GM19351 (cell line): ENCODE results near the gene GHR.
"Not testable (repeated sequence)": the region's sequence is repeated elsewhere in the genome, so short reads cannot be mapped to it uniquely, and the experiment has no call there.

Experiments used
- ATAC-seq: cut with Tn5 transposase; IDR thresholded peaks from one replicate; pipeline ENCODE4 v1.9.1; 2021; ENCODE audit warnings: mild to moderate bottlenecking, moderate library complexity; ENCODE audit not compliant: unreplicated experiment

GHR gene

DNA sequence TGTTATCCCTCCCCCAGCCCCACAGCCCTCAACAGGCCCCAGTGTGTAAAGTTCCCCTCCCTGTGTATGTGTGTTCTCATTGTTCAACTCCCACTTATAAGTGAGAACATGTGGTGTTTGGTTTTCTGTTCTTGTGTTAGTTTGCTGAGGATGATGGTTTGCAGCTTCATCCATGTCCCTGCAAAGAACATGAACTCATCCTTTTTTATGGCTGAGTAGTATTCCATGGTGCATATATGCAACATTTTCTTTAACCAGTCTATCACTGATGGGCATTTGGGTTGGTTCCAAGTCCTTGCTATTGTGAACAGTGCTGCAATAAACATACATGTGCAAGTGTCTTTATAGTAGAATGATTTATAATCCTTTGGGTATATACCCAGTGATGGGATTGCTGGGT, 261.8 kb downstream of the GHR start:
- not testable (repeated sequence) for ATAC-seq

DNA sequence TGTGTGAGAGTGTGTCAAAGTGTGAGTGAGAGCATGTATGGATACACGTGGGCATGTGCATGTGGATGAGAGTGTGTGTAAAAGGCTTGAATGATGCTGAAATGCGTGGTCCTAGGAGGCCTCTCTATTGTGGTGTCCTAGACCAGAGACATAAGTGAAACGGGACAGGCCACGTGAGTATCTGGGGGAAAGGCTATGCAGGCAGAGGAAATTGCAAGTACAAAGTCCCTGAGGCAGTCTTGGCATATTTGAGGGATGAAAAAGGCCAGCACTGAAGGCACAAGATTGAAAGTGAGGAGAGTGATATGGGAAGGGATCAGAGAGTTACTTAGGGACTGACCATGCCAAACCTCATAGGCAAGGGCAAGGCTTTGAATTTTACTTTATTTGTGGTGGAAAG, 266.2 kb downstream of the GHR start:
- ATAC-seq, result no peak

DNA sequence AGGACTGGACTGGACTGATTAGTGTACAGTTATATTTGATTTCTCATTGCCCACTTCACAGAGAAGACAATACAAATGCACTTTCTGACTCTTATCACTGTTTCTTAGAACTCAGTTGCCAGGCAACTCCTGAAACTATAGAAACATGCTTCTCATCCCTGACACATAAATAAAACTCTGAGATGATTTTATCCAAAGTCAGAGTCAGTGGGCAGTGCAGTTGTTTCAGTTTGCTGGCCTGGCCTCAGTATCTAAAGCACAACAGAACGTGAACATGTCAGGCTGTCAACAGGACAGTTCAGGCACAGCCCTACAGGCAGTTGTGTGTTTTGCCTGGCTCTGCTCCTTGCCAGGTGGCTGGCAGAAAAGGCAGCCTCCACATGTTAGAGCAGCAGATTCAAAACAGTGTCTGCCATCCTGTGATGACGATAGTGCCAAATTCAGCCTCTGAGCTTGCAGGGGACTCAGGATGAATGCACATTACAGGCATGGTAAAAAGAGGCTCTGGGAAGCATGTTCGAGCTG, 268.2 kb downstream of the GHR start:
- ATAC-seq, result no peak

DNA sequence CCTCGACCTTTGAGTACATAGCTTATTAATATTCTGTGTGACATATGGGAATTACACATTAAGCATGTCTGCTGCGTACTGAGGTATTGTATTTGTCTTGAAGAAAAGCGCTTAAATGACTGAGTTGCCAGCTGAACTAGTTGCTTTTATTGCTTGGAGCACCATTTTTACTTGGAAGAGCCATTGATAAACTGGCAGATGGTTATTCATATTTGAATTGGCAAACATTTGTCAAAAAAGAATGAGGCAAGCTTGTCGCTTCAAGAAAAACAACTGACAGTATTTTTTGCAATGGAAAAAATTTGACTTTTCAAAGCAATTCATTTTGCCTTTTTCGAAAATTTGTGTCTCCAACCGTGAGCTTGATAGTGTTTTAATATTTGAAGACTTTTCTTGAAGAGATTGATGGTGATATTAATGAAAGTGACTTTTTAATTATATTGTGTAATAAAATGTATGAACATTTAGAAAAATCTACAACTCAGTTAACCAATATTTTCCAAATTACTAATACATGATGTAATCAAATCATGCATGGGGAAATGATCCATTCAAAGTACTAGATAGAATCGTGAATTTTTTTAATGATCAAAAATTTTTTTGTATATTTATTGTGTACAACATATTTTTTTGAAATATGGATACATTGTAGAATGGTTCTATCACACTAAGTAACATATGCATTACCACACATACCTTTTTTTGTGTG, 278.3 kb downstream of the GHR start:
- no peak for ATAC-seq

DNA sequence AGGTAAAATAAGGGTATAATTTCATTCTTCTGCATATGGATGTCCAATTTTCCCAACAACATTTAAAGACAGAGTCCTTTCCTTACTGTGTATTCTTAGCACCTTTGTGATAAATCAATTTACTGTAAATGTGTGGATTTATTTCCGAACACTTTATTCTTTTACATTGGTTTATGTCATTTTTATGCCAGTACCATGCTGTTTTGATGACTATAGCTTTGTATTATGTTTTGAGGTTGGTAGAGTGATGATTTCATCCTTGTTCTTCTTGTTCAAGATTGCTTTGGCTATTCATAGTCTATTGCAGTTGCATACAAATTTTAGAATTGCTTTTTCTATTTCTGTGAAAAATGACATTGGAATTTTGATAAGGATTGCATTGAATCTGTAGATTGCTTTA, 280.0 kb downstream of the GHR start:
- ATAC-seq, result no peak

DNA sequence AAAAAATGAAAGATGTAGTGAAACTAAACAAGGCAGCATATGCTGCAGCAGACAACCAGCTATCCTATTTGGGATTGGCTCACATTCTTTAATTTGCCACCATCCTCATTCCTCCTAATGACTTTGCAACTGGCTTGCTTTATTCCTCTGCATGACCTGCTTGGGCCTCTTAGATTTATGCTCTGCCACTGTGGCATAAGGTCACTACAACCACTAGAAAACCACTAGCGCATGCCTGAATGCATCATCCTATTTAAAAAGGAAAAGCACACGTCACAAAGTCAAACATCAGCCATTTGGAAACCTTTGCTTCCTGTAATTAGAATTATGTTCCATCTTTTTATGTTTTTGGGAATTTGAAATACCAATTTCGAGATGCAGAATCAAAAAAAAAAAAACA, 292.5 kb downstream of the GHR start:
- no peak for ATAC-seq

DNA sequence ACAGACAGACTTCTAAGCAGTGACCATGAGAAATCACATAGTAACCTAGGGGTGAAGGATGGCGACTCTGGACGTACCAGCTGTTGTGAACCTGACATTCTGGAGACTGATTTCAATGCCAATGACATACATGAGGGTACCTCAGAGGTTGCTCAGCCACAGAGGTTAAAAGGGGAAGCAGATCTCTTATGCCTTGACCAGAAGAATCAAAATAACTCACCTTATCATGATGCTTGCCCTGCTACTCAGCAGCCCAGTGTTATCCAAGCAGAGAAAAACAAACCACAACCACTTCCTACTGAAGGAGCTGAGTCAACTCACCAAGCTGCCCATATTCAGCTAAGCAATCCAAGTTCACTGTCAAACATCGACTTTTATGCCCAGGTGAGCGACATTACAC, 295.4 kb downstream of the GHR start:
- peak; percentile 84 for ATAC-seq

DNA sequence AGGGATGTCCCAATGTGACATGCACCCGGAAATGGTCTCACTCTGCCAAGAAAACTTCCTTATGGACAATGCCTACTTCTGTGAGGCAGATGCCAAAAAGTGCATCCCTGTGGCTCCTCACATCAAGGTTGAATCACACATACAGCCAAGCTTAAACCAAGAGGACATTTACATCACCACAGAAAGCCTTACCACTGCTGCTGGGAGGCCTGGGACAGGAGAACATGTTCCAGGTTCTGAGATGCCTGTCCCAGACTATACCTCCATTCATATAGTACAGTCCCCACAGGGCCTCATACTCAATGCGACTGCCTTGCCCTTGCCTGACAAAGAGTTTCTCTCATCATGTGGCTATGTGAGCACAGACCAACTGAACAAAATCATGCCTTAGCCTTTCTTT, 295.8 kb downstream of the GHR start:
- peak; percentile 7 for ATAC-seq

DNA sequence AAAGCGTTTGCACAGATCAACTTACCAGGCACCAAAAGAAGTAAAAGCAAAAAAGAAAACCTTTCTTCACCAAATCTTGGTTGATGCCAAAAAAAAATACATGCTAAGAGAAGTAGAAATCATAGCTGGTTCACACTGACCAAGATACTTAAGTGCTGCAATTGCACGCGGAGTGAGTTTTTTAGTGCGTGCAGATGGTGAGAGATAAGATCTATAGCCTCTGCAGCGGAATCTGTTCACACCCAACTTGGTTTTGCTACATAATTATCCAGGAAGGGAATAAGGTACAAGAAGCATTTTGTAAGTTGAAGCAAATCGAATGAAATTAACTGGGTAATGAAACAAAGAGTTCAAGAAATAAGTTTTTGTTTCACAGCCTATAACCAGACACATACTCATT, 297.0 kb downstream of the GHR start:
- no peak for ATAC-seq

DNA sequence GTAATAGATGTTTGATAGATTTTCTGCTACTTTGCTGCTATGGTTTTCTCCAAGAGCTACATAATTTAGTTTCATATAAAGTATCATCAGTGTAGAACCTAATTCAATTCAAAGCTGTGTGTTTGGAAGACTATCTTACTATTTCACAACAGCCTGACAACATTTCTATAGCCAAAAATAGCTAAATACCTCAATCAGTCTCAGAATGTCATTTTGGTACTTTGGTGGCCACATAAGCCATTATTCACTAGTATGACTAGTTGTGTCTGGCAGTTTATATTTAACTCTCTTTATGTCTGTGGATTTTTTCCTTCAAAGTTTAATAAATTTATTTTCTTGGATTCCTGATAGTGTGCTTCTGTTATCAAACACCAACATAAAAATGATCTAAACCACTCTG, 298.2 kb downstream of the GHR start:
- ATAC-seq, result no peak

DNA sequence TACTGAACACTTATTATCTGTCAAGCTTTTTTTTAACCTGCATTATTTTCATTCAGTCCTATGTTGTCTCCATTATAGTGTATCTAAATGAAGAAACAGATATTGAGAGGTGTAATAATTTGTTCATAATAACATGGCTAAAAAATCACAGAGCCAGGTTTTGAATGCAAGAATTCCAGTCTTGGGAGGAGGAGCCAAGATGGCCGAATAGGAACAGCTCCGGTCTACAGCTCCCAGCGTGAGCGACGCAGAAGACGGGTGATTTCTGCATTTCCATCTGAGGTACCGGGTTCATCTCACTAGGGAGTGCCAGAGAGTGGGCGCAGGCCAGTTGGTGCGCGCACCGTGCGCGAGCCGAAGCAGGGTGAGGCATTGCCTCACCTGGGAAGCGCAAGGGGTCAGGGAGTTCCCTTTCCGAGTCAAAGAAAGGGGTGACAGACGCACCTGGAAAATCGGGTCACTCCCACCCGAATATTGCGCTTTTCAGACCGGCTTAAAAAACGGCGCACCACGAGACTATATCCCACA, 311.4 kb downstream of the GHR start:
- ATAC-seq, result not testable (repeated sequence)

DNA sequence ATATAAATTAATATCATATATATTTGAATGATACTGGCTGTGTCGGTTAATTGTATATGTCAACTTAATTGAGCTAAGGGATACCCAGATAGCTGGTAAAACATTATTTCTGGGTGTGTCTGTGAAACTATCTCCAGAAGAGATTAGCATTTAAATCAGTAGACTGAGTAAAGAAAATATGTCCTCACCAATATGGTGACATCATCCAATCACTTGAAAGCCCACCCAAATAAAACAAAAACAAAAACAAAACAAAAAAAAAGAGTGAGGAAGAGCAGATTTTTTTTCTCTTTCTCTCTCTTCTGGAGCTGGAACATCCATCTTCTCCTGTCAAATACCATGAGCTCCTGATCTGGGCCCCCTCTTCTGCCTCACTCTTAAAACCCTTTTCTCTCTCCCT, 317.7 kb downstream of the GHR start:
- no peak for ATAC-seq

DNA sequence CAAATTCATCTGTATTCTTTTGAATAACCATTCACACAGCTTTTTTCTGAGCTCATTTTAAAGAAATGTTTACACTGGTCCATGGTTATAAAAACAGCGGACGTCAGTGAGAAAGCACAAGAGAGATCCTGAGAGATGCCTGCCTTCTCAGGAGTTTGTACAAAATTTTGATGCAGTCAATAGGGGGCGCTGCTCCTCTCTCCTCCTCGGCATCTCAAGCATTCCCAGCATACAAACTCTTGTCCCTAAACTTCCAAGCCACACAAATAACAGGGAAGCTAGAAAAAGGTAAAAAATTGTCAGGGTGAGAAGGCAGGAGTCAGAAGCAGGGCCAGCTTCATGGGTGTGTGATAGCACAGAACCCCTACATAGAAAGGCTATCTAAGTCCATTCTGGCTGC, 322.2 kb downstream of the GHR start:
- no peak for ATAC-seq

DNA sequence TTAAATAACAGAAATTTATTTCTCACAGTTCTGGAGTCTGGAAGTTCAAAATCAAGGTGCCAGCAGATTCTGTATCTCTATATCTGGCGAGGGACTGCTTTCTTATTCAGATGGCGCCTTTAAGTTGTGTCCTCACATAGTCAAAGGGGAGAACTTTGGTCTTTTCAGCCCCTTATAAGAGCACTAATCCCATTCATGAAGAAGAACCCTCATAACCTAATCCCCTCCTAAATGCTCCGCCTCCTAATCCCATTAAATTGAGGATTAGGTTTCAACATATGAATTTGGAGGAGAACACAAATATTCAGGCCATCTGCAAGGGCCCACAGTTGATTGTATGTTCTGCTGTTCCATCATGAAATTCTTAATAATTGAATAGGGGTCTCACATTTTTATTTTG, 322.6 kb downstream of the GHR start:
- no peak for ATAC-seq

DNA sequence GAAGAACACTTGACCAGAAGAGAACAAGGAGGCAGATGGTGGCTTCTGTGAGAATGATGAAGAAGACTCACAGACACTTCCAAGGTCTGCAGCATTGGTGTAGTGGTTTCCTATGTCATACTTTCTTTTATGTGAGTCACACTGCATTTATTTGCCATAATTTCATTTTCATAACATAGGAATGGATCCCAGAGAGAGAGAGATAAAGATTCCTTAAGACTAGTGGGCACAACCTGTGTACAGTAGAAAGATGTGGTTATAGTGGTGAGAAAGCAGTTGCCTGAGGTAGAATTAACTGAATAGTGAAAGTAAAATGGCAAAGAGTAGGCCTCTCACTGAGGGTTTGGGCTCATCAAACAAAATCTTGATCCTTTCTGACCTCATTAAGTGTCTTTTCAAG, 325.8 kb downstream of the GHR start:
- ATAC-seq, result peak; percentile 57

DNA sequence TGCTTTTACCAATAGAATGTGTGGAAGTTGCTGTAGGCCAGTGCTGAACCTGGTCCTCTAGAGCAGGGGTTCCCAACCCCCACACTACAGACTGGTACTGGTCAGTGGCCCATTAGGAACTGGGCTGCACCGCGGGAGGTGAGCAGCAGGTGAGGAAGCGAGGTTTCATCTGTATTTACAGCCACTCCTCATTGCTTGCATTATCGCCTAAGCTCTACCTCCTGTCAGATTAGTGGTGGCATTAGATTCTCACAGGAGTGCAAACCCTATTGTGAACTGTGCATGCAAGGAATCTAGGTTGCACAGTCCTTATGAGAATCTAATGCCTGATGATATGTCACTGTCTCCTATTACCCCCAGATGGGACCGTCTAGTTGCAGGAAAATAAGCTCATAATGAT, 327.3 kb downstream of the GHR start:
- no peak for ATAC-seq

DNA sequence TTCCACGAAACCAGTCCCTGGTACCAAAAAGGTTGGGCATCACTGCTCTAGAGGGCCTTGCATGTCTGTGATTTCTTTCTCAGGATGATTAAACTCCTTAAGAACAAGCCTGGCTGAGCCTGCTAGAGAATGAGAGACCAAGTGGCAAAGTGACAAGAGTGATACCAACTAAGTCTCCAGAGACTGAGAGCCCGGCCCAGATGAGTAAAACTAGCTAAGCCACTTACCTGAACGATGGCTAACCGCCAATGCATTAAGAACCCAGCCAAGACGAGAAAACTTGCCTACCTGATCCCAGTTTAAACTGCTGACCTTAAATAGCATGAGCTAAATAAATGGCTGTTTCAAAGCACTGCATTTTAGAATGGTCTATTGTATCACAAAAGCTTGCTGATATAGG, 327.8 kb downstream of the GHR start:
- ATAC-seq, result no peak

DNA sequence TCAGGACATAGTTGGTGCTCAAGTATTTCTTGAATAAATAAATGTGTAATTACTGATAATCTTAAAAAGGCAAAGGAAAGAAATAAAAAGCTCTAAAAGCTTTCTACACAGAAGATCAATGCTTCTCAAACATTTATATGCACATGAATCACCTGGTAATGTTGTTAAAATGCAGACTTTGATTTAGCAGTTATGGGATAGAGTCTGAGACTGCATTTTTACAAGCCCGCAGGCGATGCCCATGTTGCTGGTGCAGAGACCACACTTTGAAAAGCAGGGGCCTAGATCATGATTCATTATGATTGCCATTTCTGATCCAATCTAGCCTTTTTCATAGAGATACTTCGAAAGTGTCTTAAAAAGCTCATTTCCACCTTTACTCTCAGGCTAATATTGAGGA, 329.9 kb downstream of the GHR start:
- no peak for ATAC-seq

DNA sequence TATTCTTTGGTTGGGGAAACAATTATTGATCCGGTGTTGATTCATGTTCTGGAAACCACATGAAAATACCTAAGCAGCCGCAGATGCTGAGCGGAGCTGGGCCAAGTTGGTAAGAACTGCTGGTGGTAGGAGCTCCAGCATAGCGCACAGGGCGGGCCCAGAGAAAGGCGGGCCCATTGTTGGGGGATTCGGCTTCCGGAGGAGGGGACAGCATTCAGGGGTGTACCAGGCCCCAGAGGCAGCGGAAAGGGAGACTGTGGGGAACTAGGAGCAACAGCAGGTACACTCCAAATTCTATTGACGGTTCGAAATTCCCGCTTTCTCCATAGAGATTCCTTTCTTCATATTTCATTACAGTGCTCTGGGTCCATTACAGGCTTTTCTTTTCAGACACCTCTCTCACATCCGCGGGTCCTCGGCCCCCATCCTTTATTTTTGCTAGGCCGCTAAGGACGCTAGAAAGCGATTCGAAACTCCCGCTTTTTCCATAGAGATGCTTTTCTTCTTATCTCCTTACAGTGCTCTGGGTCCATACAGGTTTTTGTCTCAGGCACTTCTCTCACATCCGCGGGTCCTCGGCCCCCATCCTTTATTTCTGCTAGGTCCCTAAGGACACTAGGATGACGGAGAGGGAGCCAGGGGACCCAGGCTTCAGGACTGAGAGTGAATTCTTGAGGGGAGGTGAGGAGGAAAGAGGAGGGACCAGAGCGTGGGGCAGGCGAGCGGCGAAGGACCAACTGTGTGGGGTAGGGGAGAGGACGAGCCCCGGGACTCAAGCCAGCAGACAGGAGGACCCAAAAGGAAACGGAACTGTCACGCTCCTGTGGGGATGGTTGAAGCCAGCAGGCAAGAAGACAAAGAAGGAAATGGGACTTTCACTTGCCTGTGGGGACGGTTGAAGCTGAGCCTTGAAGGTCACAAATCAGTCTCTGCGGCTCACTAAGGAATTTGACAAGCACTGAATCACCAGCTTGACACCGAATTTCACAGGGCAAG, 333.7 kb downstream of the GHR start, which contains the start of gene CCDC152:
CCDC152 (plus strand) TSS at position 213 of the 996 bp plus-strand sequence. CDS start 2,304 bp downstream, outside the sequence.
- ATAC-seq, result peak; percentile 94

DNA sequence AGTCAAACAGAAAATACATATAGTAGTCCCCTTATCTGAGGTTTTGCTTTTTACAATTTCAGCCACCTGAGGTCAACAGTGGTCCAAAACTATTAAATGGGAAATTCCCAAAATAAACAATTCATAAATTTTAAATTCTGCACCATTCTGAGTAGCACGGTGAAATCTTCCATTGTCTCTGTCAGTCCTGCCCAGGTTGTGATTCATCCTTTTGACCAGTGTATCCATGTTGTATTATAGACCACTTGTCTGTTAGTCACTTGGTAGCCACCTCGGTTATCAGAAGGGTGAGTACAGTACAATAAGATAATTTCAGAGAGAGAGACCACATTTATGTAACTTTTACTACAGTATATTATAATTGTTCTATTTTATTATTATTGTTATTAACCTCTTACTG, 336.2 kb downstream of the GHR start:
- no peak for ATAC-seq

DNA sequence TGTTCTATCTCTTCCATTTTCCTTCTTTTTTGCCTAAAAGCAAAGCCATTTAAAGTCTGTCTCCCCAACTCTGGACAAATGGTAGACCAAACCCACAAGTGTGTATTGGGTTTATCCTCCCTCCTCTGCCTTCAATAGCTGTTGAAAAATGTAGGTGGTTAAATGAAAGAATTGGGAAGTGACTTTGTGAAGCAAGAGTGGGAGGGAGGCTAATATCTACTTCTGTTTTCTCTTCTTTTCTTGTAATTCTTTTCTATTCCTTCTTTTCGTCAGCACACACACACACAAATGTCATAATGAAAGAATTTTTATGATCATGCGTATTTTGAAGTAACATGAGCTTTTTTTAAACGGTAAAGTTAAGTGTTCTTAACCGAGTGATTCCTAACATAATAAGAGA, 337.2 kb downstream of the GHR start:
- no peak for ATAC-seq

DNA sequence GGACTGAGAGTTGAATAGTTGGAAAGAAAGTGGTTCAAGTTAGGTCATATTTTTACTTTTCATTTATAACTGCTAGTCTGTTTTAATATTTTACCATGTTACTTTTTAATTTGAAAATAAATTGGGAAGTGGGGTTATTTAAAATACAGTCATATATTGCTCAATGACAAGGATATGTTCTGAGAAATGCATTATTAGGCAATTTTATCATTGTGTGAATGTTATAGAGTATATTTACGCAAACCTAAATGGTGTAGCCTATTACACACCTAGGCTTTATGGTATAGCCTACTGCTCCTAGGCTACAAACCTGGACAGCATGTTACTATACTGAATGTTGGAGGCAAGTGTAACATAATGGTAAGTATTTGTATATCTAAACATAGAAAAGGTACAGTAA, 338.6 kb downstream of the GHR start:
- ATAC-seq, result no peak
